ENCODE measurements around the gene NEGR1.

NEGR1 gene

GRCh38 chr1:71362076-71362475 lies 920.3 kb downstream of the NEGR1 start:
- no peak for DNase-seq (ENCODE audit: low read depth in 2 of 2)

DNA sequence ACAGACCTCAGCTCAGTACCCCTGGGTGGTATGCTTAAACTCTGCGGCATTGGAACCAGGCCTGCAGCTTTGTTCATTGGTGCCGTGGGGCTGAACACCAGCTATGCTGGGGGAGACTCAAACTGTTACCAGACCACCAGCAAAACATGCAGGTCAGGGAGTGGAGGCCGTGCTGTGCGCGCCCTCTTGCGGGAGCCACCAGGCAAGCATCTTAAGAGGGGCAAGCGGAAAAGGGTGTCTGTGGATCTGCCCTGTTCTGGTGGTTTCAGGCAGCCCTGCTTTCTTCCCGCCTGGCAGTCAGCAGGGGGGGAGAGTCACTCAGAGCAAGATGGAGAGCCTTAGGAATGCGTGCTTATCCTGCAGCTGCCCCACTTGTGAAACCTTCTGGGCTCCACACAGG lies 924.6 kb downstream of the NEGR1 start:
- DNase-seq (ENCODE audit: low read depth in 2 of 2) = no peak

DNA sequence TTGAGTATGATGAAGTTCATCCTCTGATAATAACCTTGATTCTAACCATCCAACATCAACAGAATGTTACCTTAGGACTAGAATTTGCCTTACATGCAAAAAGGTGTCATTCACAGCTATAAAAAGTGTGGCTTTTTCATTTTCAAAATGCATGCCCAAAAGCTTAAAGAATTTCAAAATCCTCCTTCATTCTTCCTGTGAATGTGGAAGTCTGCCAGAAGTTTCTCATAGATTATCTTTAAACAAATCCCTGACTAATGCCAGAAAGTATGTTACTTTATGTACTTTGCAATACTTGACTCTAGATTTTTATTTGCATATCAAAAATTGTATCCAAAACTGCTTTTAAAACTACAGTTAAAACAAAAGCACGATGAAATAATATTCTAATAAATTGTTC lies 930.9 kb downstream of the NEGR1 start:
- no peak for DNase-seq (ENCODE audit: low read depth in 2 of 2)

- DNase-seq (ENCODE audit: low read depth in 2 of 2) = no peak
Measured at GRCh38 chr1:71350805-71351204, 931.5 kb downstream of the NEGR1 start.

GRCh38 chr1:71350330-71350729 lies 932.0 kb downstream of the NEGR1 start:
- no peak for DNase-seq (ENCODE audit: low read depth in 2 of 2)
